HG02588 (cell line): ENCODE results near the gene PUDP.

Source experiments
- ATAC-seq: cut with Tn5 transposase; IDR thresholded peaks from one replicate; pipeline ENCODE4 v1.9.1; 2021; ENCODE audit warnings: mild to moderate bottlenecking, moderate library complexity; ENCODE audit not compliant: unreplicated experiment

The PUDP gene

GRCh38 chrX:7076245-7076661 lies 71.7 kb downstream of the PUDP start:
- no peak for ATAC-seq

GRCh38 chrX:7074908-7075204 lies 73.1 kb downstream of the PUDP start:
- ATAC-seq: no peak

- ATAC-seq: no peak
These were observed 73.6 kb downstream of the PUDP start for GRCh38 chrX:7074148-7074907.

- no peak for ATAC-seq
These were observed 74.6 kb downstream of the PUDP start for GRCh38 chrX:7073336-7073735.

GRCh38 chrX:7072856-7073255 lies 75.1 kb downstream of the PUDP start:
- no peak for ATAC-seq

- no peak for ATAC-seq
These were observed 76.6 kb downstream of the PUDP start for GRCh38 chrX:7071390-7071789.

GRCh38 chrX:7069556-7069955 lies 78.4 kb downstream of the PUDP start:
- ATAC-seq: no peak

GRCh38 chrX:7068939-7069367 lies 79.0 kb downstream of the PUDP start:
- ATAC-seq: no peak

- ATAC-seq: no peak
These were observed 80.7 kb downstream of the PUDP start for GRCh38 chrX:7067256-7067655.

- ATAC-seq: no peak
These were observed 82.5 kb downstream of the PUDP start for GRCh38 chrX:7065473-7065872.

GRCh38 chrX:7062903-7063302 lies 85.0 kb downstream of the PUDP start:
- ATAC-seq: no peak

GRCh38 chrX:7062276-7062675 lies 85.7 kb downstream of the PUDP start:
- ATAC-seq: no peak

GRCh38 chrX:7061429-7061828 lies 86.5 kb downstream of the PUDP start:
- no peak for ATAC-seq

- no peak for ATAC-seq
These were observed 87.5 kb downstream of the PUDP start for GRCh38 chrX:7060444-7060843.

GRCh38 chrX:7059859-7060258 lies 88.1 kb downstream of the PUDP start:
- ATAC-seq: no peak

- ATAC-seq: peak; percentile 89
These were observed 88.6 kb downstream of the PUDP start for GRCh38 chrX:7059214-7059838.

- no peak for ATAC-seq
These were observed 92.4 kb downstream of the PUDP start for GRCh38 chrX:7055386-7056137.

GRCh38 chrX:7054219-7055216 lies 93.4 kb downstream of the PUDP start:
- no peak for ATAC-seq

GRCh38 chrX:7052541-7052940 lies 95.4 kb downstream of the PUDP start:
- no peak for ATAC-seq

- no peak for ATAC-seq
These were observed 97.7 kb downstream of the PUDP start for GRCh38 chrX:7050271-7050670.

GRCh38 chrX:7047951-7048350 lies 100.0 kb downstream of the PUDP start:
- ATAC-seq: no peak
